Omental fat pad (tissue), 4 donors: ENCODE measurements around the gene LDLRAD3. TPM values are rescaled to one million over a fixed set of nuclear protein-coding genes. Genes with fewer than 3 reads are reported as not detected.

ENCODE experiments used
- ATAC-seq: fragments of 150-250 bp; one replicate; pipeline ENCODE4 v1.9.1; 2016; ENCODE audit warnings: mild to moderate bottlenecking, moderate library complexity; ENCODE audit not compliant: low FRiP score
- DNase-seq: peaks from one replicate; pipeline ENCODE4 v3.0.0-alpha.2; 2019; ENCODE audit warnings: low spot score
- CTCF ChIP-seq, 3 donors: fragments of 450-650 bp; IDR thresholded peaks; one replicate each; pipeline ENCODE4 v1.5.1; 2016 to 2017; ENCODE audit warnings: antibody characterized with exemption in 3 of 3, mild to moderate bottlenecking in 3 of 3, moderate library complexity in 2 of 3
- total RNA-seq, 4 donors: library from RNA; depleted of rRNA; stranded (reverse); fragments of >200 nt; gene quantifications; one replicate each; pipeline ENCODE4 v1.1.0, GENCODE V29; 2016

LDLRAD3 gene
- total RNA-seq, 4 donors from 2014 or later = 15.6 to 70.2 (median 25.7) TPM

GRCh38 chr11:36102868-36103267 is 159.0 kb downstream of the LDLRAD3 start:
- no peak for TF ChIP-seq CTCF (IDR thresholded peaks at IDR 0.05)
- ATAC-seq = no peak
- no peak for DNase-seq

GRCh38 chr11:36103933-36104530 is 160.2 kb downstream of the LDLRAD3 start:
- no peak for ATAC-seq
- DNase-seq = no peak
- no peak for TF ChIP-seq CTCF (IDR thresholded peaks at IDR 0.05)

- TF ChIP-seq CTCF (IDR thresholded peaks at IDR 0.05) = no peak
- no peak for DNase-seq
- ATAC-seq = peak; percentile 35
Observed at GRCh38 chr11:36104660-36104992, 160.8 kb downstream of the LDLRAD3 start.

GRCh38 chr11:36105743-36106581 is 162.1 kb downstream of the LDLRAD3 start:
- no peak for ATAC-seq
- no peak for DNase-seq
- TF ChIP-seq CTCF (IDR thresholded peaks at IDR 0.05) = no peak

GRCh38 chr11:36107547-36107946 is 163.7 kb downstream of the LDLRAD3 start:
- TF ChIP-seq CTCF (IDR thresholded peaks at IDR 0.05) = no peak
- DNase-seq (no peak), ATAC-seq (no peak)

GRCh38 chr11:36108881-36109589 is 165.2 kb downstream of the LDLRAD3 start:
- ATAC-seq (no peak), DNase-seq (no peak)
- TF ChIP-seq CTCF (IDR thresholded peaks at IDR 0.05) = no peak
